LNCAP (cell line): ENCODE data around the gene KIAA1217.

Experiments
- TF ChIP-seq, protein P1 (sequence below): fragments of 450-650 bp; IDR thresholded peaks from 2 replicates; pipeline ENCODE4 v1.5.1; 2017; ENCODE audit warnings: mild to moderate bottlenecking

Gene KIAA1217

DNA sequence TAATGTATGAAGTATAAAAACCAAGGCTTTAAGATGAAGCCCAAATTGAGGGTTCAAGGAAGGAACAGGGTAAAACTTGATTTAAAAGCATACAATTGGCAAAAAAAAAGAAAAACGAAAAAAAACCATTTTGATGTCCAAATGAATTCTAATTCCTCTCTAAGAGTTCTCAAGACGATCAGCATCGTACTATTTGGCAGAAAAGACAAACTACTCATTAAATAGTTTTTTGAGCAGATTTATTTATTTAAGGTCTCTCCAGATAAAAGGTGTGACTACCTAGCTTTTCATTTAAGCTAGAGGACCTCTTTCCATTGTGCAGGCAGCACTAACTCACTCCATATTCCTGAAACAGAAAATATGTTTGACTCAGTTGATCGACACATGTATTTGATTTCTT is 245.0 kb downstream of the KIAA1217 start:
- TF ChIP-seq, protein P1, sequence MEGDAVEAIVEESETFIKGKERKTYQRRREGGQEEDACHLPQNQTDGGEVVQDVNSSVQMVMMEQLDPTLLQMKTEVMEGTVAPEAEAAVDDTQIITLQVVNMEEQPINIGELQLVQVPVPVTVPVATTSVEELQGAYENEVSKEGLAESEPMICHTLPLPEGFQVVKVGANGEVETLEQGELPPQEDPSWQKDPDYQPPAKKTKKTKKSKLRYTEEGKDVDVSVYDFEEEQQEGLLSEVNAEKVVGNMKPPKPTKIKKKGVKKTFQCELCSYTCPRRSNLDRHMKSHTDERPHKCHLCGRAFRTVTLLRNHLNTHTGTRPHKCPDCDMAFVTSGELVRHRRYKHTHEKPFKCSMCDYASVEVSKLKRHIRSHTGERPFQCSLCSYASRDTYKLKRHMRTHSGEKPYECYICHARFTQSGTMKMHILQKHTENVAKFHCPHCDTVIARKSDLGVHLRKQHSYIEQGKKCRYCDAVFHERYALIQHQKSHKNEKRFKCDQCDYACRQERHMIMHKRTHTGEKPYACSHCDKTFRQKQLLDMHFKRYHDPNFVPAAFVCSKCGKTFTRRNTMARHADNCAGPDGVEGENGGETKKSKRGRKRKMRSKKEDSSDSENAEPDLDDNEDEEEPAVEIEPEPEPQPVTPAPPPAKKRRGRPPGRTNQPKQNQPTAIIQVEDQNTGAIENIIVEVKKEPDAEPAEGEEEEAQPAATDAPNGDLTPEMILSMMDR, result no peak

DNA sequence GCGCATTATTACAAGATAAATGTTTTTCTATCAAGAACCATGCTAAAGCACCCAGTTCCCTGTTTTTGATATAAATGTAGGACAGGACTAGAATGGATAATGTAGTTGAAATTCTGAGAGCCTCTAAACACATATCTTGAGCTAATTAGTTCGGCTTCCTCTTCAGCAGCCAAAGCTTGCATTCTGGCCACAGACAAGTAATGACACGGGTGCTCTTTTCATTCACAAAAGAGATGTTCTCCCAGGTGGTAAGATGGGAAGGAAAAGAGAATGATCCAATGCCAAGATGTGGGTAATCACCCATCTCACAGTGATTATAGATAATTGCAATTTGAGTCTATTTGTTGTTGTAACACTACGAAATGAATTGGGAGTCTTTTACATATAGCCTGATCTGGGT is 246.5 kb downstream of the KIAA1217 start:
- TF ChIP-seq, protein P1, result no peak

DNA sequence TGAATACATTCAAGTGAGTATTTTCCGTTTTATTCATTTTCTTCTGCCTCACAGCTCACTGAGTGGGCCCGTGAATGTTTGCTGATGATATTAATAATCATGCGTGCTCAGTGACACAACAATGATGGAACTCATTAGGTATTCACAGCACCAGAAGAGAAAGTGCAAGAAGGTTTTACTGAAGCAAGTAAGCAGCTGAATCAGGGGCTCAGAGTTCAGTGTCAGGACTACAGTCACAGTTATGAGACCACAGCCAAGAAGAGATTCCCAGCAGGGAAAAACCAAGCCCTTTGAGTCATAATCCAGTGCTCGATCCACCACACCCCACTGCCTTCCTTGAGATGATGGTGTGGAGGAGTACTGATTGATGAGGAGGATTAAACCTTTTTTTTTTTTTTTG is 247.4 kb downstream of the KIAA1217 start:
- TF ChIP-seq, protein P1, result no peak

DNA sequence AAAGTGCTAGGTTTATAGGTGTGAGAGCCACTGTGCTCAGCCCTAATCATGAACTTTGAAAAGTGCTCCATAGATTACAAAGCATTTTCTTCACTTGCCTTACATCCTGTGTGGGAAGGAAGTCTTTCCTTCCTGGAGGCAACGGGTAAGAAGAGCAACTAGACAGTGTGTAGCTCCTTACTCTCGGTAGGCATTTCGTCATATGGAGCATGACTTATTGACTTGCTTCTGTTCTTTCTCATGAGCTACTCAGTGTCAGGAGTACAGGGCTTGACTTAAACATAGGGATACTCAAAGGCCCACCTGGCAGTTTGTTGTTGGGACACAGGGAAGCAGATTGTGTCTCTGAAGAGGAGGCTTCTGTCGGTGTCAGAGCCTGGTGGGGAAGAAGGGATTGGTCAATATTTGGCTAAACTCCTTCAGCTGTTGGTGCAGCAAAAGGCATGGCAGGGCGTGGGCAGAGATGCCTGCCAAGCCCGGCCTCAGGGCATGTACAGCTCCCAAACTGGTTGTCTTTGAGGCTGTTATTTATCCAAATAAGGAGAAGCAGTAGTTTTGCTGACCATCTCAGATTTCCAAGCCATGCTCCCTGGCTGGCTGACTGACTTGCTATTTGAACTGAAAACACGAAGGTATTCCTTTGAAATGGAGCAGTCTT is 248.9 kb downstream of the KIAA1217 start:
- TF ChIP-seq, protein P1, result no peak

DNA sequence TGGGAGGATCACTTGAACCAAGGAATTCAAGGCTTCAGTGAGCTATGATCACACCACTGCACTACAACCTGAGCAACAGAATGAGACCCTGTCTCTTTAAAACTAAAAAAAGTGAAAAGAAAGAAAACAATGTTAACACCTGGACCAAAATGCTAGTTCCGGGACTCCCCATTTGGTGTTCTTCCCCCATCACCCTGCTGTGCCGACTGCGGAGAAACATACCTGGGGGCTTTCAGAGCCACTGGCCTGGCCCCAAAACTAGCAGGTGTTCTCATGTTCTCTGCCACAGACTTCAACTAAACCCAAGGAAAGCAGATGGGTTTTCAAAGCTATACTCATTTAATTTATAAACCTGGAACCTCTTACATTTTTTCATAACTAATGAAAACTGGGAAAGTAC is 250.9 kb downstream of the KIAA1217 start:
- TF ChIP-seq, protein P1, result no peak

DNA sequence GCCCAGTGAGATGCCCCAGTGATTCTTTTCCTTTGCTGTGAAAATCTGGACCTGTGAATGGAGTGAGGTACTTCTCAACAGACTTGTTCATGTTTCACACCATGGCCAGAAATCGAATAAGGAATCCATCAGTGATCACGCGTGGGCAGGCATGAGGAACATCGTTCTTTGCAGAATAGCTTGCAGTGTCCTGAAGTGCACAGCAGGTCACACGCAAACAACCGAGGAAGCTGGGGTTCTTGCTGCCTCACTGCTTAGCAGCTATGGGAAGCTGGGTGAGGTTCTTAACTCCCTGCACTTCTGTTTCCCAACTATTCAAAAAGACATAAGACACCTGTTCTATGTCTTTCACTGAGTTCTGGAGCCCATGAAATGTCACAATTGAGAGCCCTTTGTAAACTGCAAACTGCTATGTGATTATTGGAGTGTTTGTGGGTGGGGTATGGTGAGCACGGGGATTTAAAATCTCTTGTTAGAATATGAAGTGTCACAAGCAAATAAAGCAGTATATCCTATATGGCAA is 253.4 kb downstream of the KIAA1217 start:
- TF ChIP-seq, protein P1, result no peak

DNA sequence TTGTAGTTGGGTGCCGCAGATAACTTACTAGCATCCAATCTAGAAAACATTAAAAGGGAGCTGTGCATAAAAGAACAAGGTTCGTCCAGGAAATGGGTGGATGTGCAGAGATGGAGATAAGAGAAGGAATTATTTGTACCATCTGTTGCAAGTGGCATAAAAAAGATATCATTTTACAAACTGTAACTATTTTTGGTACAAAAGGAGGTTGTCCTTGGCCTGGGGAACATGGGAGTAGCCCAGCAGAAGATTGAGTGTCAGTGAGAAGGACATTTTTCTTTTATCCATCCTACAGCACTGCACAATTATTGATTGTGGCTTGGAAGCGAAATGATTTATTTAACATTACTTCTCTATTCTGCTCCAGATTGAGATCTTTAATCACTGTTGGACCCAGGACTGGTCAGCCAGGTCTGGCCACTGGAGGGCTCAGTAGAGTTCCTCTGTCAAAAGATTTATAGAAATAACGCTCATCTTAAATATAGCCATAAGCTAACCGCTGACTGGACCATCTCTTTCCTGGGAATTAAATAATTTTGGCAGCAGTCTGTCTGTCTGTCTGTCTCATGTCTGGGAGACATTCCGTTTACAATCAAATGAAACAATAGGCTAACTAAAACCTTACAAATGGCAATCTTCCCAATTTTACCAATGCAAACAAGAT is 254.1 kb downstream of the KIAA1217 start:
- TF ChIP-seq, protein P1, result peak; percentile 63
